ENCODE measurements around the gene ZNRF3.

Gene ZNRF3

DNA sequence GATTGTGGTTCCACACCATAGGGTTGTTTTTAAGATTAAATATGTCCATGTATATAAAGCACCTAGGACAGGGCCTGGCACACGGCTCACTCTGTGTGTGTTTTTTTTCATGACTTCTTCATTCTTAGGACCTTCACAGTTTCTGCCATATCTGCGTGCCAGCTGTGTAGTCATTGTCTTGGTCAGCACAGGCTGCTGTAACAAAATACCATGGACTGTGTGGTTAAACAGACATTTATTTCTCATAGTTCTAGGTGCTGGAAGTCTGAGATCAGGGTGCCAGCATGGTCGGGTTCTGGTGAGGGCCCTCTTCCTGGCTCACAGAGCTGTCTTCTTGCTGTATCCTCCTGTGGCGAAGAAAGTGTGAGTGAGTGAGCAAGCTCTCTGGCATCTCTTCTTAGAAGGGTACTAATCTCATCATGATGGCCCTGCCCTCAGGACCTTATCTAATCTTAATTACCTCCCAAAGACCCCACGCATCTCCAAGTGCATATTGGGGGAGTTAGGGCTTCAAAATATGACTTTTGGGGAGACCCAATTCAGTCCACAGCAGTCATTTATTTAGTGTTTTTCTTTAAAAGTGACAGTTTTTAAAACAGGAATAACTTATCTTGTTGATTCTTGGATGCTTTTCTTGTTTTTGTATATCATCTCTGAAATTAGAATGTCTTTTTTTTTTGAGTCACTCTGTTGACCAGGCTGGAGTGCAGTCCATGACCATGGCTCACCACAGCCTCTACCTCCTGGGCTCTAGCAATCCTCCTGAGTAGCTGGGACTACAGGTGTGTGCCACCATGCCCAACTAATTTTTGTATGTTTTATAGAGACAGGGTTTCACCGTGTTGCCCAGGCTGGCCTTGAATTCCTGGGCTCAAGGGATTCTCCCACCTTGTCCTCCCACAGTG, 70.9 kb downstream of the ZNRF3 start:
- DNase-seq (ENCODE audit: low read depth), result no peak

DNA sequence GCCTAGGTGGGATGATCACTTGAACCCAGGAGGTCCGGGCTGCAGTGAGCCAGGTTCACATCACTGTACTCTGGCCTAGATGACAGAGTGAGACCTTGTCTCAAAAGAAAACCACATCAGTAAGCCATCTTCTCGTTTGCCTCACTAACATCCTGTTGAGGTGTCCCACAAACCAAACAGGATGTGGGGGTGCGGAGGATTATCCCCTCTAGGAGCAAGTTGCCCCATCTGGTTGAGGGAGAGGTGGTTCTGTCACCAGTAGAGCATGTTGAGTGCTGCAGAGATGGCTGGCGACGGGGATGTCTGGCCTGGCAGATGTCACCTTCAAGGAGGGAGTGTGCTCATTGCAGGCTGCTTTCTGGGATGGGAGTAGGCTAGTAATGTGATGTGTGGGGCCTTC, 72.4 kb downstream of the ZNRF3 start:
- no peak for DNase-seq (ENCODE audit: low read depth)

DNA sequence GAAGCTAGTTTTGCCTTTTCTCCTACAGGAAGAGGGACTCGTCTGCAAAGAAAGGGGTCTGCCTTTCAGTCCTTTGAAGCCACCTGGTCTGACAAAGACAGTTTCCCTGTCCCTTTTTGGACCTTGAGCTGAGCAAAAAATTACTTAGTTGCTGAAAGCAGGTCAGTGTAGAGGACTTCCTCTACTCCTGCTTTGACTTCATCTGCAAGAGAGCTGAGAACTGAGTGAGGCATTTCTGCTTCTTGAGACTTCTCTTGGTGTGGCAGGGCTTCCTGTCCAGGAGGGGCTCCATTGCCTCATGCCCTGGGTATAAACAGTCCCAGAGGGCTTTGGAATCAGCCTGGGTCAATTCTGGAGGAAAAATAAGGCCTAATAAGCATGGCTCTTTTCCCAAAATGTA, 73.1 kb downstream of the ZNRF3 start:
- no peak for DNase-seq (ENCODE audit: low read depth)

DNA sequence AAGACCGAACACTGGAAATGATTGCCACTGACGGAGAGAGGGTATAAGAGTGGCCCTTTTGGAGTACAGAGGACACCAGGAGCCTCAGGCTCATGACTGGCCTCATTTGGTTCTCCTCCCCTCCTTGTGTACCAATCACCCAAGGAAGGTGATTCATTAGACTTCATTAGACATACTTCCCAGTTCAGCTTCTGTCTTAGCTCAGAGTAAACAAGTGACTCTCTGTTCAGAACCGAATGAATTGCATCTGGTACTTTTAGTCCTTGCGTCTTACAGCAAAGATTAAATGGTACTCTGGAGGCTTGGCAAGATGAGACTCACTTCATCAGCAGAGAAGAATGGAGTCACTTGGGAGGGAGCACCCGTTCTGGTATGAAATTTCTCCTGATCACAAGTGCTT, 75.2 kb downstream of the ZNRF3 start:
- no peak for DNase-seq (ENCODE audit: low read depth)

DNA sequence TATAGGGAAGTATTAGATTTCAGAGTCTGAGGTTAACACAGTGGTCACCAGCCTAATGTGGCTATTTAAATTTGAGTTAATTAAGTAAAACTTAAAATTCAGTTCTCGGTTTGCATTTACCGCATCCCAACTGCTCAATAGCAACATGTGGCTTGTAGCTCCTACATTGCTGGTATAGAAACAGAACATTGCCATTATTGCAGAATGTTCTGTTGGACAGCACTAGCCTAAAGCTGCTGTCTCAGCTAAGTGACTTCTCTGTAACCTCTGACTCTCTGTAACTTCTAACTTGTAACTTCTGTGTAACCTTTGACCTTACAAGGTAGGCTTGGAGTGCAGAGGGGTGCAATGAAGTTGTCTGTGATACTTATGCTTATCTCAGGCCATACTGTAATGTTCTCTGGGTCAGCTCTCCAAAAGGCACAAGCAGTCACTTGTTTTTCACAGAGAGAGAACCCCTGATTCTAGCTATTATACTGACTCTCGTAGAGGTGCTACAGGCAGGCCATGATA, 78.7 kb downstream of the ZNRF3 start:
- DNase-seq (ENCODE audit: low read depth), result no peak

DNA sequence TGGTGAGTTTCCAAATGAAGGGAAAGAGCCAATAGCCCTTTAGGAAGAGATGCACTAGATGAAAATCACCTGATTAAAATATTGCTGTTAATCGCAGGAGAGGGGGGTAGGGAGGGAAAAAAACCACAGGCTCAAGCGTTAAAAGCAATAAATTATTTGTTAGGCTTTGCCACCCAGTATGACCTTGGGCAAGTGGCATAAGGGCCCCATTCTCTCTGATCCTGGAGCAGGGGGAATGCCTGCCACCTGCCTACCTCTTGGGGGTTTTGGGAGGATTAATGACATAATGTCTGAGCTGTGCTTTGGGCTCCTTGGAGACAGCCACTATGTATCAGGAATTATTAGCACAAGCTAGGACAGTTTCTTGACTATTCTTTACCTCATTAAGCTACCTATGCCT, 80.0 kb downstream of the ZNRF3 start:
- DNase-seq (ENCODE audit: low read depth), result no peak

DNA sequence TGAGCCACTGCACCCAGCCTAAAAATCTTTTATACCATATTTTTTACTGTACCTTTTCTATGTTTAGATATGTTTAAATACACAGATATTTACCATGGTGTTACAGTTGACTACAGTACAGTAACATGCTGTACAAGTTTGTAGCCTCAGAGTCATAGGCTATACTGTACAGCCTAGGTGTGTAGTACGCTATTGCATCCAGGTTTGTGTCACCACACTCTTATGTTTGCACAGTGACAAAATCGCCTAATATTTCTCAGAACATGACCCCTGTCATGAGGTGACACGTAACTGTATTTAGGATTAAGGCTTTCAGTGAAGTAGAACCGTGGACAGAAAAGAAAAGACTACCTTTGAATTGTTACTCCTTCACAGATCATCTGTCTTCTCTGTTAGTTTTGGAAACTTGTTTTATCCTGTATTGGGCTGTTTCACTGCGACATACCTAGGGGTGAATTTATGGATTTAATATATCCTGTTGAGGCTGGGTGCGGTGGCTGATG, 83.8 kb downstream of the ZNRF3 start:
- no peak for DNase-seq (ENCODE audit: low read depth)

DNA sequence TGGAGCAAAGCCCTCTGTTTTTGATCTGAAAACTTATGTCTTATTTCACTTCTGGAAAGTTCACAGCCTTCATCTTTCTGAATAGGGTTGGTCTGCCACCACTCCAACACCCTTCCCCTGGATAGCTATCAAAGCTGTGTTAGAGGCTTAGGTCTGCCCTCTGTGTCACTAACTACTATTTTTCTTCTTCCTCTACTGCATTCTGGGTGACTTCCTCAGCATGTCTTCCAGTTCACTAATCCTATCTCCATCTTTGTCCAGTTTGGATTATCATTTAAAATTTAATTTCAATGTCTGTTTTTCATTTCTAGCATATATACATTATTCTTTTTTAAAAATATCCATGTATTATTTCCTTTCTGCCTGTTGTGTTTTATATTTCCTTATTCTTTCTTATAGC, 84.6 kb downstream of the ZNRF3 start:
- no peak for DNase-seq (ENCODE audit: low read depth)

DNA sequence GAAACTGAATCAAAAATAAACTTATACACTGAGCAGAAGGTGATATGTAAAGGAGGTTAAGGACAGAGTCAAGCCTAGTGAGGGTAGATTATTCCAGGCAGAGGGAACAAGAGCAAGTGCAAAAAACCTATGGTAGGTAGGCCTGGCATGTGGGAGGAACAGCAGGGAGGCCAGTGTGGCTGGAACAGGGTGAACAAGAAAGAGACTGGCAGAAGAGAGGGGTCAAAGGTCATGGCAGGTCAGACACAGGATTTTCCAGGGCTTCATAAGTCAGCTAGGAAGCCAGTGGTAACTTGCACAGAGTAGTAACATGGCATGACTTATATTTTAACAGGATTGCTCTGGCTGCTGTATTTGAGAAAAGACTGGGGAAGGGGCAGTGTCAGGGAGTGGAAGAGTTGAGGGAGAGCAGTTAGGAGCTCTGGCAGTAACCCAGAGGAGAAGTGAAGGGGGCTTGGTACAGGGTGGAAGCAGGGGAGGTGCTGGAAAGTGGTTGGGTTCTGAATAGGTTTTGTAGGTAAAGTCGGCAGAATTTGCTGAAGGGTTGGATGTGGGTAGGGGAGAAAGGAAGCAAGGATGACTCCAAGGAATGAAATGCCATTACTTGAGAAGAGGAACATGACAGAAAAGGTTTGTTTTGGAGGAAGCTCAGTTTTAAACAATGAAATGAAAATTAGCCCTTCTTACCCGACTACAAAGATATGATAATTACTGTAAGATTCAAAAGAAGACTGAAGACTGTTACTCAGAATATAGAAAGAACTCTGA, 86.2 kb downstream of the ZNRF3 start:
- no peak for DNase-seq (ENCODE audit: low read depth)

DNA sequence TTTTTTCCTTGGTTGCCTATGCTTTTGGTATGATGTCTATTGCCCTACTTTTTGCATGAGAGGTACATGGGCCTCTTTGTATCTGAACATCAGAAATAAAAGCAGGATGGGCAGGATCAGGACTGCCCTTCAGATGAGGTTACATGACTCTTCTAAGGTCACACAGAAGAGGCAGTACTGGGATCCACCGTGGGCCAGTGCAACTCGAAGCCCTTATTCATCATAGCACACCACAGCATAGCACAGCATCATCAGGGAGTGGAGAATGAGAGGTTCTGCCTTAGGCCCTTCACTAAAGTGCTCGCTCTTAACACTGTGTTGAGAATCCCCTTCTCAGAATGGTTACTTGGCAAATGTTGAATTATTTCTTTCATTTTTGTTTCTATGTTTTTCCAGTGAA, 90.0 kb downstream of the ZNRF3 start:
- no peak for DNase-seq (ENCODE audit: low read depth)

DNA sequence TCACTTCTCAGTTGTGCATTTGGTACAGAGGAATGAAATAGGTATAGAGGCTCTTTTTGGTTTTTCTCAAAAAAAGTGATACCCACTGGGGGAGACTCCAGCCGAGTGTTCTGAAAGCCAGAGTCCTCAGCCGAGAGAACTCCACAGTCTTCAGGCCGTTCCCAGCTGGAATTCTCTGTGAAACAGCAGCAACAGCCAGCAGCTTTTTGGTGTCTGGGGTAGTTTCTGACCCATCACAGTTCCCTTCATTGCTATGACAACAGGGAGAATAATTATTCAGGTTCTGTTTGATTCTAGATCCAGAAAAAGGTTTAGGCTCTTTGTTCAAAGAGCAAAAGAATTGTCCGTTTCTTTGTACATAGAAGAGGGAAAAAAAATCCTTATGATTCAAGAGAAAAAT, 93.7 kb downstream of the ZNRF3 start:
- DNase-seq (ENCODE audit: low read depth), result no peak

DNA sequence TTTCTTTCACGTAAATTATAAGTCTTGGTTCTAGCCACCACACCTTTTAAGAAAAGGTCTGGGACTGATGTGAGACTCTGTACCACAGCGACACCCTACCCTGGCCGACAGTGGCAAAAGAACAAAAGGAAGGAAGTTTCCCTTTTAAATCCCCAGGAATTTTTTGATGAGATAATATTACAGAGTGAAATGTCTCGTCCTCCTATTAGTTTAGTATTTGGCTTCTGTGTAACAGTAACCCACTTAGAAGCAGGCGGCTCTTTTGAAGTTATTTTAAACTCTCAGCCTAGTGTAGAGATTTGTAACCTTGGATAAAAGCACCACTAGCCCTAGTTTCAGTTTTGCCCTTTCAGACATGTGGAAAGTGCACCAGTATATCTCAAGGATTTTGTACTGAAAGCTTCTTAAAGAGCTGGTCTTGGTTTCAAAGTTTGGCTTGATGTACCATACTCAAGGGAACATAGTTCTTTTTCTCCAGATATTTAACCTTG, 94.2 kb downstream of the ZNRF3 start:
- no peak for DNase-seq (ENCODE audit: low read depth)

DNA sequence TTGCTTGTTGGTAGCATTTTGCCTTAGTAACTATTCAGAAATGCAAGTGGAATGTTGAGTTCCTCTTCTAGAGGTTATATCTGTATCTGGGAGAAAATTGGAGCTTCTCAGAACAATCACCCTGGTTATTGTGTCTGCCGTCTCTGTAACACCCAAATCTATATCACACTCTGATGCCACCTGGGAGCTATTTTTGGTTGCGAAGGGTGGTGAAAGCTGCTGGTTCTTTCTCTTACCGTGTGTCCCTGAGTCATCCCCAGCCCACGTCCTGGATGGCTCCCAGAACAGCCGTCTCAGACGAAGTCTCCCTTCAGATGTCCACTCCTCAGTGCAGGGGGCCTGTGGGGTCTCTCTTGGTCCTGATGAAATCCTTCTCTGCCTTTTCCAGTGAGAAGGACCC, 94.8 kb downstream of the ZNRF3 start:
- DNase-seq (ENCODE audit: low read depth), result no peak

DNA sequence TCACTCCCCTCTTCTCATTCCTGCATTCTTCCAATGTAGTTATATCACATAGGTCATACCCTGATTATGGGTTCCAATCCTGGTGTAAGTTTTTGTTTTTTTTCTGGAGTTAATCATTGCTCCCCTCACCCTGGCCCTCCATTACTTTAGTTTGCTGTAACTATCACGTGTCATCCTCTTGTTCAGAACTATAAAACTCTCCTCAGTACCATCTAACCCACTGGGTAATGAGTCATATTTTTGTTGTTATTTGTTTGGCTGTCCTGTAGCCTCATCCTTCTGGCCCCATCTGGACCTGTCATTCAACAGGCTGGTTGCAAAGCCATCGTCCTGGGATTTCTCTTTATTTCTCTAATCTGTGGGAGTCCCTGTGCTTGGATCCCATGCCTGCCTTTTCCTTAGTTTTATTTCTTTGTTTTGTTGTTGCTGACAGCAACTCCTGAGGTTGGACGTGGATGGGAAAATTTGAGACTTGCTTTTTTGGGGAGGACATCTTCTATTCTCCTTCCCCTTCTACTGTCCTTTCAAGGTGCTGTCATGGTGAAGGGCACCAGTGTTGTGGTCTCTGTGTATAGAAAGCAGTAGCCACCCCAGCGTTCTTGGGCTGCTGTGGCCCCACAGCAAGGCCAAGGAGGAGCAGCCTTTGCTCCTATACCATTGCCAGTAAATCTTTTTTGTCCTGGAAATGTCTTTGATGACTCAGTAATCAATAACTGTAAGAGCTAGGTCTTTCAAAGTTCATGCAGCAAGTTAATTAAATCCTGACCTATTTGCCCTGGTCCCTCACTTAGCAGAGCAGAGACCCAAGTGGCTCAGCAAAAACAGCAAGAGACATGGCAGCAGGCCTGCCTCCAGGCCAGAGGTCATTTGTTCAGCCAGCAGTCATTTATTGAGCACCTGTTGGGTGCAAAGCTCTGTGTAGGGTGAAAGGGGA, 95.8 kb downstream of the ZNRF3 start:
- no peak for DNase-seq (ENCODE audit: low read depth)

DNA sequence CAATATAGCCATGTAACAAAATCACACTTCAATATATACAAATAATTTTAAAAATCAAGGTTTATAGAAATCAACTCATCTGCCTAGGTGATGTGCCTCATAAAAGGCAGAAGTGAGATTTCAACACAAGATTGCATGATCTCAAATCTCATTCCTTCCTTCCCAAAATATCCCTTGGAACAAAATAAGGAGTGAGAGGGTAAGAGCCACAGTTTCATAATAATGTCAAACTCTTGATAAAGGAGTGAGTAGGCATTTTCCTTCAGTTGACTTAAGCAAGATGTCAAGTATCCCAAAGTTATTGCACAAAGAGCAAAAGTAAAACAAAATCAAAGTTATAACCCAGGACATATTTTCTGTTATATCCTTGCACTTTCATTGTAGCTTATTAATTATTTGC, 97.0 kb downstream of the ZNRF3 start:
- DNase-seq (ENCODE audit: low read depth), result no peak

DNA sequence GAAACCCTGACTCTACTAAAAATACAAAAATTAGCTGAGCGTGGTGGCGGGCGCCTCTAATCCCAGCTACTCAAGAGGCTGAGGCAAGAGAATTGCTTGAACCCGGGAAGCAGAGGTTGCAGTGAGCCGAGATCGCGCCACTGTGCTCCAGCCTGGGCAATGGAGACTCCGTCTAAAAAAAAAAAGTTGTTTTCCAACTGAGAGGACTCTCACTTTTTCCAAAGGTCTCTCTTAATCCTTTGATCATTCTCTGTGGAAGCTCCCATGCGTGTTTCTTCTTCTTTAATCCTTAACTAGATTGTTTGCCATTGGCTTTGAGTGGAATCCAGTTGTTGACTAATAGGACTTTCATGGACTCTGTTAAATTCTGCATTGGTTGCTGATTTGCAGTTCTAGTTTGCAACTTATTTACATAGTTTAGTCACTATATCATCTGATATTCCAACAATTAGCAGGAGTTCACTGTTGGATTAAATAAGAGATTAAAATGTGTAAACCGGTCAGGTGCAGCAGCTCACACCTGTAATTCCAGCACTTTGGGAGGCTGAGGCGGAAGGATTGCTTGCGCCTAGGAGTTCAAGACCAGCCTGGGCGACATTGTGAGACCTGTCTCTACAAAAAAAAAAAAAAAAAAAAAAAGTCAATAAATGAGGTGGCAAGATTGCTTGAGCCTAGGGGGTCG, 98.6 kb downstream of the ZNRF3 start:
- no peak for DNase-seq (ENCODE audit: low read depth)

DNA sequence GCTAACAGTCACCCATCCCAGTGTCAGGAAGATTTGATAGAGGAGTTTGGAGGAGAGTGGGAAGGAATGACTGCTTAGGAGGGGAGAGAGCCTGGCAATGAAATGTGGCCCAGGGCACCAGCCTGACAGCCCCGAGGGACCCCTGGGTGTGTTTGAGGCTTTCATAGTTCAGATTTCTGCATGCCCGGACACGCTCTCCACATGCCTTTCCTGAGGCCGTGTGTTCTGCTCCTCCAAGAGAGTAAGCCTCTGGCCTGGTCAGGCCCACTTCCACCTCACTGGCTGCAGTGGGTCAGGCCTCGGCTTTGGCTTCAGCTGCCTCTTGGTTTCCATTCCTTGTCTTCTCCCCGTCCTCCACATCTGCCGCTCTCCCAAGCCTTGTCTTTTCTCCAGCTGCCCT, 99.8 kb downstream of the ZNRF3 start:
- no peak for DNase-seq (ENCODE audit: low read depth)

DNA sequence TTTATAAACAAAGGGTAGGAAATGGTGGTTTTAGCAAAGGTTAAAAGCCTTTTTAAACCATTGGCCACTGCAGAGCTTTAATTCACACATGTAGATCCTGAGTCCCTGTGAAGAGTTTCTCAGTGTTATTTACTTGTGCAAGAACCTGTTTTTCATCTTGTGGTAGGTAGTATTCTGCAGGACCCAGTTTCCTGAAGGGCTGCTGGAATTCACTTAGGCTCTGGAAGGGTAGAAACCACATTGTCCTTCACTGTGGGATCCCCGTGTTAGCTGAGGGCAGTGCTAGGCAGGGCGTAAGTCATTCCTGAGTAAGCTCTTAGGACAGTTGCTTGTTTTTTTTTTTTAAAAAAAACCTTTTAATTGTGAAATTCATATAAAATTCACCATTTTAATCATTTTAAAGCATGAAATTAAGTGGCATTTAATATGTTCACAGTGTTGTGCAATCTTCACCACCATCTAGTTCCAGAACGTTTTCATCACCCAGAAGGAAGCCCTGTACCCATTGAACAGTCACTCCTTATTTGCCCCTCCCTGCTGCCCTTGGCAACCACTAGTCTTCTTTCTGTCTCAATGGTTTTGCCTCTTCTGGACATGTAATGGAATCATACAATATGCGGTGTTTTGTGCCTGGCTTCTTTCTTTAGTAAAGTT, 100.5 kb downstream of the ZNRF3 start:
- DNase-seq (ENCODE audit: low read depth), result no peak

DNA sequence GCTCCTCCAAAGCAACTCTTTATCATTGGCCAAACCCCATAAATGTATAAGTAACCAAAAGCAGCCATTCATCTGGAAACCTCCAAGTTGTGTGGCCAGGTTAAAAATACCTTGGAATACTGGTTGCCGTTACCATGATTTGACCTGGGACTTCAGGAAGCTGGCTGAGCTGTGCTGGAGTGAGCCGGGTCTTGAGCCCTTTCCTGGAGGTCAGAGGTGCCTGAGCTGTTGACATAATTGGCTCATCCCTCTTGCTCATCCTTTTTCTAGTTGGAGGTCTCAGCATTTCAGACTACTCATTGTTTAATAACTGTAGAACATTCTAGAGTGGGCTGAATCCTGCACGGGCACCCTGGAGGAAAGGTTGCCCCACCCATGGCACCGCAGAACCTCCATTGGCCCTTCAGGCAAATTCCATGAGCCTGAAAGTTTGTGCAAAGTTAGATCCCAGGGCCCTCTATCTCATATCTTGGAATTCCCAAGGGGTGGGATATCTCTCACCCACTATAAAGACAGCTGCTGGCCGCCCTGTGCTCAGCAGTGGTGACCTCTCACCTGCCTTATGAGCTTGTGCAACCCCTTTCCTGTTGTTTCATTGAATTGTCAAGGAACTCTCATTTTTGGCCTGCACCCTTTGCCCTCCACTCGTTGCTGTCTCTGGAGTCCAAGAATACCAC, 101.2 kb downstream of the ZNRF3 start:
- no peak for DNase-seq (ENCODE audit: low read depth)

Measured in GM04504 (cell line).